Prostate gland (tissue), 2 donors: ENCODE results near the gene KRTAP12-1.

ENCODE experiments used
- CTCF ChIP-seq, 4 experiments: fragments of 200-600 bp in 2 of 4; fragments of 450-650 bp in 2 of 4; sonication (generic) in 2 of 4; IDR thresholded peaks; 1 replicate in 3 of 4; 2 replicates in 1 of 4; pipeline ENCODE4 v1.5.1; 2016 to 2019; ENCODE audit warnings: antibody characterized with exemption in 4 of 4, mild to moderate bottlenecking in 2 of 4, moderate library complexity in 2 of 4
- POLR2A ChIP-seq: fragments of 450-650 bp; IDR thresholded peaks from one replicate; pipeline ENCODE4 v1.6.1; 2016; ENCODE audit warnings: antibody characterized with exemption, mild to moderate bottlenecking
- POLR2AphosphoS5 ChIP-seq: sonication (generic); formaldehyde crosslinking; IDR thresholded peaks from one replicate; pipeline ENCODE4 v1.6.1; 2017; ENCODE audit warnings: antibody characterized with exemption

GRCh38 chr21:44695641-44696040 lies 13.7 kb upstream of the KRTAP12-1 start:
- TF ChIP-seq POLR2A (no peak), CTCF (IDR thresholded peaks at IDR 0.05) (no peak), POLR2AphosphoS5 (no peak)
